Suprapubic skin (tissue), 4 donors: Measurements from ENCODE around the gene ANKRD13D. TPM values are rescaled to one million over a fixed set of nuclear protein-coding genes. Genes with fewer than 3 reads are reported as not detected.

ENCODE experiments used
- DNase-seq, 2 donors: peaks; one replicate each; pipeline ENCODE4 v3.0.0-alpha.2; 2019; ENCODE audit warnings: low spot score in 2 of 2
- H3K27ac ChIP-seq: fragments of 200-600 bp; sonication (generic); one replicate; pipeline ENCODE4 v1.5.1; 2019
- H3K27me3 ChIP-seq: fragments of 200-600 bp; sonication (generic); one replicate; pipeline ENCODE4 v1.5.1; 2019
- H3K36me3 ChIP-seq: fragments of 200-600 bp; sonication (generic); one replicate; pipeline ENCODE4 v1.5.1; 2019
- H3K4me1 ChIP-seq: fragments of 200-600 bp; sonication (generic); one replicate; pipeline ENCODE4 v1.5.1; 2019
- H3K4me3 ChIP-seq: fragments of 200-600 bp; sonication (generic); one replicate; pipeline ENCODE4 v1.5.1; 2019; ENCODE audit warnings: mild to moderate bottlenecking
- H3K9me3 ChIP-seq: fragments of 200-600 bp; sonication (generic); one replicate; pipeline ENCODE4 v1.5.1; 2019
- EP300 ChIP-seq: sonication (generic); formaldehyde crosslinking; IDR thresholded peaks from one replicate; pipeline ENCODE4 v1.6.1; 2017; ENCODE audit warnings: antibody characterized with exemption
- POLR2A ChIP-seq, 2 donors: fragments of 450-650 bp; IDR thresholded peaks; one replicate each; pipeline ENCODE4 v1.6.1; 2017; ENCODE audit warnings: antibody characterized with exemption in 2 of 2, mild to moderate bottlenecking in 2 of 2, moderate library complexity in 2 of 2
- POLR2AphosphoS5 ChIP-seq, 3 donors: sonication (generic); formaldehyde crosslinking; IDR thresholded peaks; one replicate each; pipeline ENCODE4 v1.6.1; 2017; ENCODE audit warnings: antibody characterized with exemption in 3 of 3
- WGBS: methylation state at CpG from one replicate; pipeline ENCODE4 v1.1.5; 2018; 5-methylcytosine and 5-hydroxymethylcytosine counted together
- total RNA-seq, 4 donors: library from RNA; depleted of rRNA; stranded (reverse); fragments of >200 nt; gene quantifications; one replicate each; pipeline ENCODE4 v1.1.0, GENCODE V29; 2016
- TF ChIP-seq, protein P1 (sequence below), 2 donors: fragments of 200-600 bp in 1 of 2; fragments of 450-650 bp in 1 of 2; sonication (generic) in 1 of 2; IDR thresholded peaks; one replicate each; pipeline ENCODE4 v1.5.1; 2016 to 2019; ENCODE audit warnings: antibody characterized with exemption in 2 of 2, mild to moderate bottlenecking in 1 of 2, moderate library complexity in 1 of 2

The ANKRD13D gene
- total RNA-seq, 4 donors from 2014 or later = 55.7 to 154 (median 77.2) TPM

DNA sequence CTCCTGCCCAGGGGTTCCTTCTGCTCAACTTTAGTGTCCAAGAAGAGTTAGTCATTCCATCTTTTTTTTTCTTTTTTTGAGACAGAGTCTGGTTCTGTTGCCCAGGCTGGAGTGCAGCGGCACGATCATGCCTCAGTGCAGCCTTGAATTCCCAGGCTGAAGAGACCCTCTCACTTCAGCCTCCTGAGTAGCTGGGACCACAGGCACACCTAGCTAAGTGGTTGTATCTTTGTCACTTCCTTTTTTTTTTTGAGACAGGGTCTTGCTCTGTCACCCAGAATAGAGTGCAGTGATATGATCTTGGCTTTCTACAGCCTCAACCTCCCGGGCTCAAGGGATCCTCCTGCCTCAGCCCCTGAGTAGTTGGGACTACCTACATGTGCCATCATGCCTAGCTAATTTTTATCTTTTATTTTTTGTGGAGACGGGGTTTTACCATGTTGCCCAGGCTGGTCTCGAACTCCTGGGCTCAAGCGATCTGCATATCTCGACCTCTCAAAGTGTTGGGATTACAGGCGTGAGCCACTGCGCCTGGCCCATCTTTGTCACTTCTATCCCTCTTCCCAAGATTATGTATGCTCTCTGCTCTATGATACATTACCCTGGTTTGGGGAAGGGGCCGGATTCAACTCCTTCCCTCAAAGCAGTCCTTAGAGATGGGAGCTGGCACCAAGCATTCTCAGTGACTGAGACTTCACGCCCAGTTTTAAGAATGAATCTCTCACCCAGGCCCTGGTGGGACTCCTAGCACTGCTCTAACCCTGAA lies 24.2 kb downstream of the ANKRD13D start:
- H3K36me3 ChIP-seq = peaks cover 25% of the 10 kb centered on the region
- DNase-seq = peak in 1 of 2 donors; percentile 34
- peak overlapping the region; percentile 84 for H3K27ac ChIP-seq
- peaks cover 73% of the 10 kb centered on the region for H3K4me1 ChIP-seq
- TF ChIP-seq POLR2A (IDR thresholded peaks at IDR 0.05) (no peak), EP300 (no peak)
- TF ChIP-seq, protein P1, sequence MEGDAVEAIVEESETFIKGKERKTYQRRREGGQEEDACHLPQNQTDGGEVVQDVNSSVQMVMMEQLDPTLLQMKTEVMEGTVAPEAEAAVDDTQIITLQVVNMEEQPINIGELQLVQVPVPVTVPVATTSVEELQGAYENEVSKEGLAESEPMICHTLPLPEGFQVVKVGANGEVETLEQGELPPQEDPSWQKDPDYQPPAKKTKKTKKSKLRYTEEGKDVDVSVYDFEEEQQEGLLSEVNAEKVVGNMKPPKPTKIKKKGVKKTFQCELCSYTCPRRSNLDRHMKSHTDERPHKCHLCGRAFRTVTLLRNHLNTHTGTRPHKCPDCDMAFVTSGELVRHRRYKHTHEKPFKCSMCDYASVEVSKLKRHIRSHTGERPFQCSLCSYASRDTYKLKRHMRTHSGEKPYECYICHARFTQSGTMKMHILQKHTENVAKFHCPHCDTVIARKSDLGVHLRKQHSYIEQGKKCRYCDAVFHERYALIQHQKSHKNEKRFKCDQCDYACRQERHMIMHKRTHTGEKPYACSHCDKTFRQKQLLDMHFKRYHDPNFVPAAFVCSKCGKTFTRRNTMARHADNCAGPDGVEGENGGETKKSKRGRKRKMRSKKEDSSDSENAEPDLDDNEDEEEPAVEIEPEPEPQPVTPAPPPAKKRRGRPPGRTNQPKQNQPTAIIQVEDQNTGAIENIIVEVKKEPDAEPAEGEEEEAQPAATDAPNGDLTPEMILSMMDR (IDR thresholded peaks at IDR 0.05) = no peak
- H3K4me3 ChIP-seq = no peak overlapping the region
- WGBS = 55% methylated on average over 11 of the region's 11 CpGs
- no peaks in the 10 kb centered on the region for H3K27me3 ChIP-seq
- H3K9me3 ChIP-seq = no peaks in the 10 kb centered on the region

DNA sequence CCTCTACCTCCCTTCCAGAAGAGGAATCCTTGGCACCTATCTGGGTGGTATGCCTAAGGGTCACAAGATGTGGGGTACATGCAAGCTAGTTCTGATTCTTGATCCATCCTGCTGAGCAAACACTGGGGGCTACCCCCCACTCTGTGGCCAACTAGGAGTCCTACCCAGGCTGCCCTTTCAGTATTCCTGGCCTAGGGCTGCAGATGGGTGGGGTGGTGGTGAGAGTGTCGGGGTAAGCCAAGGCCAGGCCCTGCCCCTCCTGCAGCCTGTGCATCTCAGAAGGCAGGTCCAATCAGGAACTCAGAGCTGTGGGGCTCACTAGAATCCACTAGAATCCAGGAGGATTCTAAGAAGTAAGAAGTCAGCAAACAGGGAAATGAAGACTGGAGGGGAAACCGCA lies 25.1 kb downstream of the ANKRD13D start:
- H3K27ac ChIP-seq = no peak overlapping the region
- H3K9me3 ChIP-seq = no peaks in the 10 kb centered on the region
- 55% methylated on average over 2 of the region's 2 CpGs for whole genome bisulfite sequencing
- TF ChIP-seq POLR2AphosphoS5 (IDR thresholded peaks at IDR 0.05) (no peak), EP300 (no peak), POLR2A (IDR thresholded peaks at IDR 0.05) (no peak)
- TF ChIP-seq, protein P1 (IDR thresholded peaks at IDR 0.05) = no peak
- H3K4me3 ChIP-seq = no peak overlapping the region
- H3K27me3 ChIP-seq = no peaks in the 10 kb centered on the region
- peak in 1 of 2 donors; percentile 38 for DNase-seq
- H3K4me1 ChIP-seq = peaks cover 82% of the 10 kb centered on the region
- H3K36me3 ChIP-seq = peaks cover 16% of the 10 kb centered on the region

DNA sequence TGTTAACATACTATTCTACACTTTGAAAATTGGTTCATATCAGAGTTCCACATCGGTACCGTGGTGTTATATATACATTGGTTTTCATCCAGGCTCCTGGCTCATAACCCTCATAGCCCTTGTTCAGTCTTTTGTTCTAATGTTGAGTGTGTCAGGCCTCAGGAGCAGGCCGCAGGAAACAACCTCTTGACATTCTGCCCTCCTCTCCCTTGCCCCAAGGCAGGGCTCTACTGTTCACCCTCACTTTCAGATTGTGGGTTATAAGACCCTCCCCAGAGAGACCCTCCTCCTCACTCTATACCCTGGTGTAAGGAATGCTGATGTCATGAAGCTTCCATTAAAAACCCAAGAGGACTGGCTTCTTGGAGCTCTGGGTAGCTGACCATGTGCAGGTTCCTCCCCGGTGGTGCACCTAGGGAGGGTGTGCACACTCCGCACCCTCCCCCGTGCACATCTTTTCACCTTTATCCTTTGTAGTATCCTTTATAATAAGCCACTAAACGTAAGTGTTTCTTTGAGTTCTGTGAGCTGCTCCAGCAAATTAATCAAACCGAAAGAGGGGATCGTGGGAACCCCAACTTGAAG lies 26.3 kb downstream of the ANKRD13D start:
- H3K36me3 ChIP-seq = peaks cover 4% of the 10 kb centered on the region
- TF ChIP-seq, protein P1 (IDR thresholded peaks at IDR 0.05) = no peak
- no peak for TF ChIP-seq POLR2AphosphoS5 (IDR thresholded peaks at IDR 0.05)
- TF ChIP-seq EP300 = no peak
- no peak for TF ChIP-seq POLR2A (IDR thresholded peaks at IDR 0.05)
- H3K27me3 ChIP-seq = no peaks in the 10 kb centered on the region
- H3K27ac ChIP-seq = no peak overlapping the region
- DNase-seq = peak in 1 of 2 donors; percentile 47
- H3K4me3 ChIP-seq = no peak overlapping the region
- 79% methylated on average over 9 of the region's 9 CpGs for WGBS
- H3K4me1 ChIP-seq = peaks cover 76% of the 10 kb centered on the region
- H3K9me3 ChIP-seq = no peaks in the 10 kb centered on the region

DNA sequence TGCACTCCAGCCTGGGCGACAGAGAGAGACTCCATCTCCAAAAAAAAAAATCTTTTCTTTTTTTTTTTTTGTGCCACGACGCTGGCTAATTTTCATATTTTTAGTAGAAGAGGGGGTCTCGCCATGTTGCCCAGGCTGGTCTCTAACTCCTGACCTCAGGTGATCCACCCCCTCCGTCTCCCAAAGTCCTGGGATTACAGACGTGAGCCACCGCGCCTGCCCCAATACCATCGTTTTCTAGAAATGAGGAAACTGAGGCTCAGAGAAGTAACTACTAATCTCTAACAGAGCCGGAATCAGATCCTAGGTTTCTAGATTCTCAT lies 27.7 kb downstream of the ANKRD13D start:
- Histone ChIP-seq H3K9me3 (no peaks in the 10 kb centered on the region), H3K4me1 (peaks cover 62% of the 10 kb centered on the region), H3K27me3 (no peaks in the 10 kb centered on the region), H3K4me3 (peak overlapping the region; percentile 92), H3K36me3 (no peaks in the 10 kb centered on the region), H3K27ac (peak overlapping the region; percentile 91)
- DNase-seq = no peak
- under 1% methylated on average over 10 of the region's 10 CpGs for WGBS
- TF ChIP-seq, protein P1 (IDR thresholded peaks at IDR 0.05) = no peak

DNA sequence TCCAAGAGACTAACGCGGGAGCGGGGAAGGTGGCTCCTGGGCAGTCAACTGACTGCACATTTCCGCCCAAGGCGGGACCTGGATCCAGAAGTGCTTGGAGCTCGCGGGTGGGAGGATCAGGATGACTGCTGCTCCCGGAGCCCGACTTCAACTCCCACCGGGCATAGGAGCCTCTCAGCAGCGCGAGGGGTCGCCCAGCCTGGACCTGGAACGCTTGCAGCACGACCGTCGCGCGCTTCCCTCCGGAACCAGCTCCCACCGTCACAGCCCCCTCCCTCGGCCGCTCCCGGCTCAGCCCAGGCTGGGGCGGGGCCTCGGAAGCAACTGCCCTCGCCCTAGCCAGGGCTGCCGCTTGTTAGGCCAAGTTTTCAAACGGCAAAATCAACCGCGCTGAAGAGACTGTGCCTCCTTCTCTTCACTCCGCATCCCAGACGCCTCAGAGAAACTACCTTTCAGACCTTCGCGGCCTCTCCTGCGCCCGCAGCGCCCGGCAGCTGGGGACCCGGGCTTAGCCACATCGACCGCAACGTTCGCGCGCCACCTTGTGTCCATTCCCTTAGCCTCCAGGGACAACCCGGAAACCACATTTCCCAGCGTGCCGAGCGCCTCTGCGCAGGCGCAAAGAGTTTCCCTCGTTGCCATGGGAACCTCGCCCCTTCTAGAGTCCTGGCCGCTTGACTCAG lies 28.2 kb downstream of the ANKRD13D start:
- no peaks in the 10 kb centered on the region for H3K36me3 ChIP-seq
- DNase-seq = peak; percentile 98 to 99
- H3K27ac ChIP-seq = peak overlapping the region; percentile 91
- TF ChIP-seq EP300 (no peak), POLR2A (IDR thresholded peaks at IDR 0.05) (no peak), POLR2AphosphoS5 (IDR thresholded peaks at IDR 0.05) (peak in 2 of 3 donors; percentile 69 to 75)
- TF ChIP-seq, protein P1 (IDR thresholded peaks at IDR 0.05) = peak; percentile 90 to 95
- peaks cover 56% of the 10 kb centered on the region for H3K4me1 ChIP-seq
- under 1% methylated on average over 32 of the region's 55 CpGs for WGBS
- H3K4me3 ChIP-seq = peak overlapping the region; percentile 92
- H3K9me3 ChIP-seq = no peaks in the 10 kb centered on the region
- H3K27me3 ChIP-seq = no peaks in the 10 kb centered on the region
